CD4-positive, CD25-positive, alpha-beta regulatory T cell (primary cell): Measurements from ENCODE around the gene GPR3. TPM values are rescaled to one million over a fixed set of nuclear protein-coding genes. Genes with fewer than 3 reads are reported as not detected.
A peak's percentile ranks its signal among the peaks of the same experiment; 100 is the strongest.

ENCODE experiments used
- ATAC-seq, 2 donors: fragments of 150-1000 bp; cut with Tn5 transposase; one replicate each; pipeline ENCODE4 v1.10.0; 2021; ENCODE audit warnings: low read depth in 2 of 2, moderate number of reproducible peaks in 2 of 2, moderate library complexity in 1 of 2
- DNase-seq, 3 donors: peaks; one replicate each; pipeline versions ENCODE4 v3.0.0 to v3.0.0-alpha.2; 2012 to 2022; ENCODE audit warnings: mixed read lengths in 1 of 3
- H3K27ac ChIP-seq: one replicate; pipeline ENCODE4 v1.7.0; 2013; ENCODE audit warnings: mild to moderate bottlenecking, low read length; ENCODE audit not compliant: insufficient read depth, poor library complexity, severe bottlenecking
- H3K27me3 ChIP-seq: one replicate; pipeline ENCODE4 v1.7.0; 2013; ENCODE audit warnings: low read length; ENCODE audit not compliant: control insufficient read depth, insufficient read depth
- H3K36me3 ChIP-seq: one replicate; pipeline ENCODE4 v1.7.0; 2013; ENCODE audit warnings: mild to moderate bottlenecking, low read length, moderate library complexity; ENCODE audit not compliant: control insufficient read depth, insufficient read depth
- H3K4me1 ChIP-seq: 2 replicates; pipeline ENCODE4 v1.7.0; 2013; ENCODE audit warnings: mild to moderate bottlenecking, low read length; ENCODE audit not compliant: insufficient read depth, control insufficient read depth, poor library complexity, severe bottlenecking
- H3K4me3 ChIP-seq: one replicate; pipeline ENCODE4 v1.7.0; 2013; ENCODE audit warnings: low read depth, mild to moderate bottlenecking, low read length, moderate library complexity
- H3K9me3 ChIP-seq, 2 experiments: 1 replicate in 1 of 2; 2 replicates in 1 of 2; pipeline ENCODE4 v1.7.0; 2013; ENCODE audit warnings: low read length in 2 of 2, mild to moderate bottlenecking in 1 of 2, moderate library complexity in 1 of 2; ENCODE audit not compliant: control insufficient read depth in 2 of 2
- H3K27ac Mint-ChIP-seq, 3 donors: one replicate each; pipeline ENCODE4 v1.8.0; 2020 to 2022; ENCODE audit warnings: mild to moderate bottlenecking in 3 of 3, mixed read lengths in 3 of 3, moderate library complexity in 2 of 3
- H3K27me3 Mint-ChIP-seq: one replicate; pipeline ENCODE4 v1.8.0; 2022; ENCODE audit warnings: mild to moderate bottlenecking, mixed read lengths
- H3K36me3 Mint-ChIP-seq: one replicate; pipeline ENCODE4 v1.8.0; 2020; ENCODE audit warnings: mixed read lengths
- H3K4me1 Mint-ChIP-seq, 4 donors: one replicate each; pipeline ENCODE4 v1.8.0; 2020 to 2022; ENCODE audit warnings: mixed read lengths in 4 of 4, mild to moderate bottlenecking in 1 of 4
- H3K4me3 Mint-ChIP-seq, 4 donors: one replicate each; pipeline ENCODE4 v1.8.0; 2020 to 2022; ENCODE audit warnings: mild to moderate bottlenecking in 4 of 4, mixed read lengths in 4 of 4, moderate library complexity in 3 of 4
- H3K9me3 Mint-ChIP-seq, 7 donors: one replicate each; pipeline ENCODE4 v1.8.0; 2020 to 2022; ENCODE audit warnings: mixed read lengths in 7 of 7, mild to moderate bottlenecking in 3 of 7, moderate library complexity in 2 of 7
- polyA plus RNA-seq, 4 donors: library from polyadenylated mRNA; unstranded; fragments of 300-500 nt; fragmentation: Illumina TruSeq; gene quantifications; one replicate each; pipeline ENCODE4 v1.2.3, GENCODE V29; 2021
- total RNA-seq: library from RNA; stranded (reverse); gene quantifications from one replicate; pipeline ENCODE4 v1.2.3, GENCODE V29; 2022

GPR3 gene
- total and polyA plus RNA-seq, 5 donors from 2014 or later = 0.07 to 0.47 (median 0.21) TPM; not detected in 2

- DNase-seq = peak; percentile 52 to 70 (median 68)
- no peaks in the 10 kb centered on the region for H3K36me3 Mint-ChIP-seq
- no peaks in the 10 kb centered on the region for H3K9me3 Mint-ChIP-seq
- H3K4me3 ChIP-seq = no peak overlapping the region
- peaks cover 0 to 44% (median 3%) of the 10 kb centered on the region in 4 donors for H3K4me1 Mint-ChIP-seq
- H3K4me1 ChIP-seq = peaks cover 22% of the 10 kb centered on the region
- peaks cover 10% of the 10 kb centered on the region for H3K27me3 Mint-ChIP-seq
- H3K27ac Mint-ChIP-seq = no peak overlapping the region
- peak; percentile 36 to 41 for ATAC-seq
- H3K27me3 ChIP-seq = no peaks in the 10 kb centered on the region
- no peaks in the 10 kb centered on the region for H3K9me3 ChIP-seq
- peak overlapping the region; percentile 82 to 93 (median 90) for H3K4me3 Mint-ChIP-seq
- H3K27ac ChIP-seq = peak overlapping the region; percentile 33
- no peaks in the 10 kb centered on the region for H3K36me3 ChIP-seq
Measured at GRCh38 chr1:27366113-27366410, 26.4 kb upstream of the GPR3 start.

- H3K27me3 ChIP-seq = no peaks in the 10 kb centered on the region
- DNase-seq (peak in 1 of 3 donors; percentile 49), ATAC-seq (peak; percentile 23 to 26)
- no peaks in the 10 kb centered on the region for H3K9me3 ChIP-seq
- H3K4me1 Mint-ChIP-seq = peaks cover 0 to 41% (median 3%) of the 10 kb centered on the region in 4 donors
- no peak within 1 kb of the TSS for H3K4me3 ChIP-seq
- H3K27ac Mint-ChIP-seq = peak within 1 kb of the TSS in 1 of 3 donors; percentile 32
- no peaks in the 10 kb centered on the region for H3K9me3 Mint-ChIP-seq
- H3K36me3 ChIP-seq = no peaks in the 10 kb centered on the region
- peak within 1 kb of the TSS; percentile 82 to 93 (median 90) for H3K4me3 Mint-ChIP-seq
- peak within 1 kb of the TSS; percentile 33 for H3K27ac ChIP-seq
- peaks cover 10% of the 10 kb centered on the region for H3K27me3 Mint-ChIP-seq
- peaks cover 22% of the 10 kb centered on the region for H3K4me1 ChIP-seq
- H3K36me3 Mint-ChIP-seq = no peaks in the 10 kb centered on the region
Measured at GRCh38 chr1:27366411-27367159, 25.8 kb upstream of the GPR3 start, which contains the start of gene MAP3K6. Gene MAP3K6, minus strand, starts transcription at chr1:27366961. Its CDS starts 364 bp downstream, at chr1:27366597.

- H3K27ac ChIP-seq = no peak overlapping the region
- no peak for ATAC-seq
Measured at GRCh38 chr1:27367160-27367650, 25.2 kb upstream of the GPR3 start.

GRCh38 chr1:27368869-27369582 is 23.4 kb upstream of the GPR3 start:
- H3K36me3 Mint-ChIP-seq = no peaks in the 10 kb centered on the region
- no peak overlapping the region for H3K27ac Mint-ChIP-seq
- H3K9me3 ChIP-seq = no peaks in the 10 kb centered on the region
- peaks cover 0 to 32% (median 3%) of the 10 kb centered on the region in 4 donors for H3K4me1 Mint-ChIP-seq
- peaks cover 22% of the 10 kb centered on the region for H3K4me1 ChIP-seq
- H3K4me3 ChIP-seq = no peak overlapping the region
- H3K4me3 Mint-ChIP-seq = peak overlapping the region in 2 of 4 donors; percentile 61 to 86
- ATAC-seq = no peak
- DNase-seq = no peak
- H3K9me3 Mint-ChIP-seq = peaks cover 0 to 1% (median 0%) of the 10 kb centered on the region in 7 donors
- H3K27me3 Mint-ChIP-seq = peaks cover 10% of the 10 kb centered on the region
- no peak overlapping the region for H3K27ac ChIP-seq
- no peaks in the 10 kb centered on the region for H3K27me3 ChIP-seq
- no peaks in the 10 kb centered on the region for H3K36me3 ChIP-seq

More at GRCh38 chr1:27367160-27367650, 25.2 kb upstream of the GPR3 start:
- no peaks in the 10 kb centered on the region for H3K9me3 ChIP-seq
- Mint-ChIP-seq H3K4me3 (peak overlapping the region; percentile 75 to 90 (median 86)), H3K9me3 (peaks cover 0 to 1% (median 0%) of the 10 kb centered on the region in 7 donors), H3K27me3 (peaks cover 10% of the 10 kb centered on the region), H3K4me1 (peaks cover 0 to 36% (median 3%) of the 10 kb centered on the region in 4 donors), H3K27ac (peak overlapping the region in 1 of 3 donors; percentile 32), H3K36me3 (no peaks in the 10 kb centered on the region)
- no peak for DNase-seq
- no peak overlapping the region for H3K4me3 ChIP-seq
- H3K4me1 ChIP-seq = peaks cover 22% of the 10 kb centered on the region
- no peaks in the 10 kb centered on the region for H3K36me3 ChIP-seq
- no peaks in the 10 kb centered on the region for H3K27me3 ChIP-seq

- H3K4me3 ChIP-seq = no peak overlapping the region
- H3K36me3 Mint-ChIP-seq = no peaks in the 10 kb centered on the region
- DNase-seq (no peak), ATAC-seq (no peak)
- H3K4me3 Mint-ChIP-seq = no peak overlapping the region
- H3K9me3 ChIP-seq = no peaks in the 10 kb centered on the region
- H3K27ac Mint-ChIP-seq = peak overlapping the region in 1 of 3 donors; percentile 71
- H3K27me3 Mint-ChIP-seq = peaks cover 16% of the 10 kb centered on the region
- H3K27ac ChIP-seq = no peak overlapping the region
- H3K4me1 ChIP-seq = no peaks in the 10 kb centered on the region
- H3K4me1 Mint-ChIP-seq = peaks cover 0 to 10% (median under 1%) of the 10 kb centered on the region in 4 donors
- H3K27me3 ChIP-seq = no peaks in the 10 kb centered on the region
- H3K9me3 Mint-ChIP-seq = peaks cover 0 to 1% (median 0%) of the 10 kb centered on the region in 7 donors
- no peaks in the 10 kb centered on the region for H3K36me3 ChIP-seq
Measured at GRCh38 chr1:27372022-27372807, 20.2 kb upstream of the GPR3 start.

- H3K36me3 ChIP-seq = no peaks in the 10 kb centered on the region
- H3K27me3 ChIP-seq = no peaks in the 10 kb centered on the region
- Mint-ChIP-seq H3K36me3 (no peaks in the 10 kb centered on the region), H3K4me3 (peak overlapping the region in 1 of 4 donors; percentile 15), H3K4me1 (peaks cover 0 to 5% (median under 1%) of the 10 kb centered on the region in 4 donors), H3K9me3 (peaks cover 0 to 1% (median 0%) of the 10 kb centered on the region in 7 donors), H3K27me3 (peaks cover 21% of the 10 kb centered on the region), H3K27ac (no peak overlapping the region)
- no peaks in the 10 kb centered on the region for H3K4me1 ChIP-seq
- no peak overlapping the region for H3K27ac ChIP-seq
- no peak for ATAC-seq
- H3K9me3 ChIP-seq = no peaks in the 10 kb centered on the region
- H3K4me3 ChIP-seq = no peak overlapping the region
- DNase-seq = no peak
Measured at GRCh38 chr1:27372808-27373690, 19.4 kb upstream of the GPR3 start.
